Stimulated activated CD4-positive, alpha-beta T cell treated with anti-CD3 and anti-CD28 coated beads, Interleukin-12 subunit alpha, Interleukin-12 subunit beta, amount 100 ng/mL, for 4 hours (primary cell): ENCODE data around the gene CDH13.

Experiments used
- DNase-seq: peaks from one replicate; pipeline ENCODE4 v3.0.0-alpha.2; 2020

The CDH13 gene

DNA sequence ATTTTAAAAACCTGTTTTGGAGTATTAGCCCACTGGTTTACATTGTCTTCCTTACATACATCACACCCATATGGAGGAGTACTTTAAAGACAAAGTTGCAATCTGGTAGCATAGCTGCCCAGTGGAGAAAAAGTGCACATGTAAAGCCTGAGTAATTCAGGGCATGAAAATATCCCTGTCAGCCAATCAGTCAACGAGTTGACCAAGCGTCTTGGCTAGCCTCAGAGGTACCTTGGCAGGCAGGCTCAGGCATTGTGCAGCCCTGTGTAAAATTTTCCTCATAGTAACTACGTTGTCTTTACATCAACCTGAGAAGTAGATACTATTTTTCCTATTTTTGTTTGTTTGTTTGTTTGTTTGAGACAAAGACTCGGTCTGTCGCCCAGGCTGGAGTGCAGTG is 339.0 kb downstream of the CDH13 start:
- no peak for DNase-seq

DNA sequence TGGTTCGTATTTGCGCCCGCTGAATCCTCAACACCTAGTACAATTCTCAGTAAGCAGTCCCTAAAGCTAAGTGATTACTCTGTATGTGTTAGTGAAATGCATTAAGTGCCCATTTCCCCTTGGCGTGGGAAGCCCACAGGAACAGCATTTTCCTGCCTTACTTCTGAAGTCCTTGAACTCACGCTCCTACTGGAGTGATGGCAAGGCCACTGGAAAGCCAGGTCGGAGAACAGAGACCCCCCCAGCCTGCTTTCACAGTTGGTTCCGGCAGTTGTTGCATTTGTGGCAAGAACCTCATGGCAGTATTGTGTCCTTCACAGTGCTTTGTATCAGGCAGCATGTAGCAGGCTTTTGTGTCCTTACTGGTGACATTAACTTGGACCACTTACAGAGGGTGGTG is 340.7 kb downstream of the CDH13 start:
- no peak for DNase-seq

DNA sequence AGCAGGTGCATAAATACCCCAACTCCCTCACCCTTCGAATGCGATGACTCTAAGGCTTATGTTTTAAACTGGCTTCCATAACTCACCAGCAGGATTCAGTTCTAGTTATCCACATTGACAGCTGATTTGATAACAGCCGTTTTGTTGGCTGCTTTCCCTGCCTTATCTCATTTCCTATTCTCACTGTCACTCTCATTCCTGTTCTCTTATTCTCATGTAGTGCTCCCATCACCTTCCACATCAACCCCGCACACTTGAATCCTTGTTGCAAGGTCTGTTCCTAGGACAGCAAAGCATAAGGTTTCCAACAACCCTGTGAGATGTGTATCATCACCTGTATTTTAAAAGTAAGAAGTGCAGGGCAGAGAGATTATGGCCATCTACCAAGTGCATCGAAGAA is 344.4 kb downstream of the CDH13 start:
- no peak for DNase-seq

DNA sequence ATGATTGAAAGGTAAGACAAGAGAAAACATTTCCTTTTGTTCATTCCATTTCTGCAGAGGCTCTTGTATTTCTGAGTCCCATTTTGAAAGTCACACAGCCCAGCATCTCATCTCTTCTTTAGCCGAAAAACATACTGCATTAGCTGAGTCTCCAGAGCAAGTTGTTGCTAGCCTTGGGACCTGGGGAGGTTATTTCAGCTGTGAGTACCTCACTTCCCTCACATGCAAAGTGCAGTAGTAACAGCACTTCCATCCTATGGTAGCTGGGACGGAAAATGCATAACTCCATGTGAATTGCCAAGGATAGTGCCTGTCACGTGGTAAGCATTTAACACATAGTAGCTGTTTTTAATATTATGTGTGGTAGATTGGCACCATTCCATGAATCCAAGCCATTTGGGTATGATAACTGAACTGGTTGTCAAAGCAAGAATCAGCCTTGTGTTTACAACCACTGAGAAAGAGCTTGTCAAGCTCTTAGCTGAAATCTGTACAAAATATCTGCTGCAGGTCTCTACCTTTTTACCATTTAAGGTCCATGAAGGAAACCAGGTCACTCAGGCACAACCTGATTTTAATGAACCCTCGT is 345.7 kb downstream of the CDH13 start:
- no peak for DNase-seq

DNA sequence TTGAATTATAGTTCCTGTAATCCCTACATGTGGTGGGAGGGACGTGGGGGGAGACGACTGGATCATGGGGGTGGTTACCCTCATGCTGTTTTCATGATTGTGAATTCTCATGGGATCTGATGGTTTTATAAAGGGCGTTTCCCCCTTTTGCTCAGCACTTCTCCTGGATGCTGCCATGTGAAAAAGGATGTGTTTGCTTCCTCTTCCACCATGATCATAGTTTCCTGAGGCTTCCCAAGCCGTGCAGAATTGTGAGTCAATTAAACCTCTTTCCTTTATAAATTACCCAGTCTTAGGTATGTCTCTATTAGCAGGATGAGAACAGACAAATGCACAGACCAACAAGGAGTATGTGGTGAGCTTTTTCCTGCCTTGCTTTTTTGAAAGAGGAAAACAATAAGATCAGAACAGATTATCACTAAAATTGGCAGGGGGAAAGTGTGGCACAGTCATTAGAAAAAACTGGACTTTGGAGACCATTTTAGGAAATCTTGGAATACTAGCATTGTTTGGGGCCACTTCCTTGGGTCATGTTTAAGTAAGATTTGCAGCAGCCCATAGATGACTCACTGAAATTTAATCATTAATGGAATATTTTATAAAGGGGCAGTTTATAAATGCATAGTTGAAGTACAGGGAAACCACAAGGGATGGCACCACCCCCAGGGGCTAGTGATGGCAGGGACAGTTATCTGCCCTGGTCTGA is 352.8 kb downstream of the CDH13 start:
- no peak for DNase-seq

DNA sequence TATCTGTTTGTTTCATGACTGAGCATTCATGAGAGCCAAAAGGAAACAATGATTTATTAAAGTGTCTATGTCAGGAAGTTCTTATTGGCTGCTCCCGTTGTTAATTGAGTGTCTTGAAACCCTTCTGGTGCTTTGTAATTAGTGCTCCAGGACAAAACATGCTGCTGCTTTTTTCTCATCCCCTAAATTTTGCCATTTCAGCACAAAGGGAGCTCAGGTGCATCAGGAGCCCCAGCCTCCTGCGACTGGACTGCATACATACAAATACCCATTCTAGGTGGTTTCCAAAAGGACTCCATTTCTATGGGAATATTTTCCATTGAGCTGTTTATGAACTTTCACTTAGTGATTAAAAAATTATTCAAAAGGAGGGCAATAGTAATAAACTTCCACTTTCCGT is 354.0 kb downstream of the CDH13 start:
- no peak for DNase-seq

DNA sequence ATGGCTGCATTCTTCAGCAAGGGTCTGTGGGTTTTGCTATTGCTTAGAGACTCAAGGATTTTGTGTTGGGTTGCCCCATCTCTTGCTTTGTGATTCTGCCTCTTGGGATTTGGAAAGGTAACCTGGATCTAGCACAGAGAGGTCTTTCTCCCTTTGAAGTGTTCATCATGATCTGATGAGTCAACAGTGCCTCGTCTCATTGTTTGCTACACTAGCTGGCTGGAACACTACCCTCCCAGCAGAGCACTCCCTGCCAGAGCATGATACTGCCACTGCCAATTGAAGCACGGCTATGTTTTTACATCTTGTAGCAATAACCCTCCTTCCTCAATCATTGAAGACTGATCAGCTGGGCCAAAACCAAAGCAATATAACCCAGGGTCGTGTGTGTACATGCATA is 361.0 kb downstream of the CDH13 start:
- no peak for DNase-seq

GRCh38 chr16:82990155-82990554 is 363.4 kb downstream of the CDH13 start:
- DNase-seq, result no peak

DNA sequence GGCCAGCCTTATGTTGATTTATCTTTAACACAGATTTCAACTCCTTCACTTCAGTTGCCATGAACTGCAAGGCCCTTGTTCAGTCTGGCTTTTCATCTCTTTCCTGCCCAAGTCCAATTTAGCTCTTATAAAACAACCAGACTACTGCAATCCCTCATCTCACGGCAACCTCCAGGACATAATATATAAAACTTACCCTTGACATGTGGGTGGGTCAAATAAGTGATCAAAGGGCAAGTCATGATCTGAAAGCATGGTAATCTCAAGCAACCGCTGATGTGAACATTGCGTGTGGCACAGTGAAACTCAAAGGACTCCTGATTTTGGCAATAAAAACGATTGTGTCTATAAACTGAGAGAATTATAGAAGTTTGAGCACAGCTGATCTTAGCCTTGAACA is 364.6 kb downstream of the CDH13 start:
- DNase-seq, result no peak

DNA sequence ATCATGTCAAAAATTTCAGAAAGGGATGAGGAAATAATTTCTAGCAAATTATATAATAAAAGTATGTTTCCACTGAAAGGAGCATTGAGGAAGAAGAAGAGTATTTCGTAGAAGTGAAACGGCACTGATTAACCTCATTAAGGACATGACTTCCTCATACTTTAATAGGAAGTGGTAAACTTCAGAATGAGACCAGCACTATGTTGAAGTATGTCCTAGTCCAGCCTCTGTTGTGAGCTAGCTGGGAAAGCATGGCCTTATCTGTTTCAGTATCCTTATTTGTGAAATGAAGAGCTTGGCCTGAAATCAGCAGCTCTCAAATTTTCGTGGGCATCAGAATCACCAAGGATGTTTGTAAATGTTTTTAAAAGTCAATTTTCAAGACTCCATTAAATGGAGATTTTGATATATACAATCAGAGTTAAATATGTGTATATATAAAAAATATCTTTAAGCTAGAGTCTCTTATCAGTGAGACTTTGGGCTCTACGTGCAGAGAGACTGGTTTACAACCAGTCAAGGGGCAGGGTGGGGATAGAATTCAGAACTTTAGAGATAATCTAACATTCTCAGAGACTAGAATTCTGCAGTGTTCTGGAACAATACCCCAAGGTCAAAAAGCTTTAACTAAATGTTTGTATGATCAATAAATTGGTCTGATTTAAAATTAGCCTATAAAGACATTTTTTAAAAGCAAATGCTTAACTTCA is 365.4 kb downstream of the CDH13 start:
- no peak for DNase-seq

DNA sequence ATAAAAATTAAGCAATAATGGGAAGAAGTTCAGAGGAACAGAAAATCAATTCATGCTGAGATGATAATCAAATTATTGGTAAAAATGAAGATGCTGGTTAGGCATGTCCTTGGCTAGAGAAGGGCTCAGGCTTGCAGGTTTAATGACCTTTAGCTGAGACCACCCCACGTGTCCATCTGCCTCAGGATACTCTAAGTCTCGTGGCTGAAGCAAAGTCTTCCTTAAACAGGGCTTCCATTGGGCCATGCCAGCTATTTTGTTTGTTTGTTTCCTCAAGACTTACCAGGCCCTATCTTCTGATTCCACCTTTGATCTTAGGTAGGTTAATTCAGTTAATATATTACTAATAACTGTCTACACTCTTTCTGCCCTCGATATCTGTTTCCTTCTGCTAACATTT is 366.0 kb downstream of the CDH13 start:
- DNase-seq, result no peak

- DNase-seq, result no peak
These were observed 366.6 kb downstream of the CDH13 start for GRCh38 chr16:82993415-82993814.

GRCh38 chr16:82993926-82994325 is 367.2 kb downstream of the CDH13 start:
- DNase-seq, result no peak

- no peak for DNase-seq
These were observed 368.6 kb downstream of the CDH13 start for GRCh38 chr16:82995286-82995923.

DNA sequence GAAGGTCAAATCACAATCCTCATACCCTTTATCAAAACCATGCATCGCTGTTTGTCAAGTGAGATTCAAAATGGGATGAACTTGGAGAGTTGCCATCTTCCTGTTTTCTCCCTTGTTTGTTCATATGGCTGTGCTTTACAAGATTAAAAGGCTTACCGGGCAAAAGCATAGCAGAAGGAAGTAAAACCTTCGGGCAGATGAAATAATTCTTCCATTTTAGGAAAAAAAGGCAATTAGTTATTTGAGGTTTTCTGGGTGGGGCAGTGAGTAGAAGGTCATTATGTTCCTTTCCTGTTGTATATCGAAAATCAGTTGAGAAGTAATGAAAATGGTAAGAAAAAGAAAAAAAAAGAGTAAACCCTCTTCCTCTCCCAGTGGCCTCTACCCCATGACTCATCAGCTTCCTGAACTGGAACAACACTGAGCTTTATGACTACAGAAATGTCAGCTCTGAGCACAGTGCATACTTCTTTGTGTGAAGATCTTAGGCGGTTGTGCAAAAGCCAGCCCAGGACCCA is 369.2 kb downstream of the CDH13 start:
- no peak for DNase-seq

DNA sequence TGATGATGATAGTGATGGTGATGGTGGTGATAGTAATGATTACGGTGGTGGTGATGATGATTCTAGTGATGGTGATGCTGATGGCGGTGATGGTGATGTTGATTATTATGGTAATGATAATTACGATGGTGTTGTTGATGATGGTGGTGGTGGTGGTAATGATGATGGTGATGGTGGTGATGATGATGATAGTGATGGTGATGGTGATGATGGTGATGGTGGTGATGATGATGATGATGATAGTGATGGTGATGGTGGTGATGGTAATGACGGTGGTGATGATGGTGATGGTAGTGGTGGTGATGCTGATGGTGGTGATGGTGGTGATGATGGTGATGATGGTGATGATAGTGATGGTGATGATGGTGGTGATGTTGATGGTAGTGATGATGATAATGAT is 370.0 kb downstream of the CDH13 start:
- DNase-seq, result no peak

DNA sequence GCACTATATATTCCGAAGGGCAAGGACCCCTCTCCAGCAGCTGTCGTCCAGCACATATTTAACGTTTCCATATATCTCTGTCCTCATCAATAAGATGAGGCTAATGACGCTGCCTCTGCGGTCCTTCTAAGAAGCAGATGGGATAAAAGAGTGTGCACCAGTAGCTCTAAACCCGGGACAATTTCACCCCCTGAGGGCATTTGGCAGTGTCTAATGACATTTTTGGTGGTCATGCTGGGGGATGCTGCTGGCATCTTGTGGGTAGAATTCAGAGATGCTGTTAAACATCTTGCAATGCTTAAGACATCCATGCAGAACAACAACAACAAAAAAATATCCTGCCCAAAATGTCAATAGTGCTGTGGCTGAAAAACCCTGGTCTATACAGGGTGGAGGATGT is 372.9 kb downstream of the CDH13 start:
- DNase-seq, result no peak

DNA sequence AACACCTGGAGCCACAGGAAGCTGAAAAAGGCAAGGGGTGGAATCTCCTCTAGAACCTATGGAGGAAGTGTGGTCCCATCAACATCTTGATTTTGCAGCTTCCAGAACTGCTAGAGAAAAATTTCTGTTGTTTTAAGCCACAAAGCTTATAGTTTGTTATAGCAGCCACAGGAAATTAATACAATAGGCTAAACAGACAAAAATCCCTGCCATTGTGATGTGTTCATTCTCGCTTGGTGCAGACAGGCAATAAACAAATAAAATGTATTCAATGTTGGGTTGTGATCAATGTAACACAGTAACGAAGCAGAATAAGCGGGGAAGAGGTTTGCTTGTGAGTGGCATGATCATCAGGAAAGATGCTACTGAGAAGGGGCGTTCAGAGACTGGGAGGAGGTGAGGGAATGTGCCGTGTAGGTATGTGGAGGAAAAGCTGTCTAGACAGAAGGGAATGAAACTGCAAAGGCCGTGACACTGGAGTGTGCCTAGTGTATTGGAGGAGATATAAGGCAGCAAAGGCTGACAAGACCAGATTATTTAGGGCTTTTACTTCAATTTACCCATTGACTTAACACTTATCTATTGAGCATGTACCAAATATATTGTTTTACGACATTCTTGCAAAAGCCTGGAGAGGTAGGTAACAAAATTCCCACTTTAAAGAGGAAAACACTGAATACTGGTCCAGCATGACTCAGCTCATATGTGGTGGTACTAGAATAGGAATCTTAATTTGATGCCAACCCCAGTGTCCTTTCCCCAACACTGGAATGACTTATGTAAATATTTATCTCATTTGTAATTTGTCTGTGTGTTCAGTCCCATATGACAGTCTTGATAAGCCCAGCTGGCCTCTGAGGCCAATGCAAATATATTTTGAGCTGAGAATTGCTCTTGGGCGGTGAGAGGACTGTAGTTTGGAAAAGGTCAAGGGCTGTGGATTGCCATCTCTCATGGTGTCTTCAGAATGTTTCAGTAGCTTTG is 375.9 kb downstream of the CDH13 start:
- no peak for DNase-seq

DNA sequence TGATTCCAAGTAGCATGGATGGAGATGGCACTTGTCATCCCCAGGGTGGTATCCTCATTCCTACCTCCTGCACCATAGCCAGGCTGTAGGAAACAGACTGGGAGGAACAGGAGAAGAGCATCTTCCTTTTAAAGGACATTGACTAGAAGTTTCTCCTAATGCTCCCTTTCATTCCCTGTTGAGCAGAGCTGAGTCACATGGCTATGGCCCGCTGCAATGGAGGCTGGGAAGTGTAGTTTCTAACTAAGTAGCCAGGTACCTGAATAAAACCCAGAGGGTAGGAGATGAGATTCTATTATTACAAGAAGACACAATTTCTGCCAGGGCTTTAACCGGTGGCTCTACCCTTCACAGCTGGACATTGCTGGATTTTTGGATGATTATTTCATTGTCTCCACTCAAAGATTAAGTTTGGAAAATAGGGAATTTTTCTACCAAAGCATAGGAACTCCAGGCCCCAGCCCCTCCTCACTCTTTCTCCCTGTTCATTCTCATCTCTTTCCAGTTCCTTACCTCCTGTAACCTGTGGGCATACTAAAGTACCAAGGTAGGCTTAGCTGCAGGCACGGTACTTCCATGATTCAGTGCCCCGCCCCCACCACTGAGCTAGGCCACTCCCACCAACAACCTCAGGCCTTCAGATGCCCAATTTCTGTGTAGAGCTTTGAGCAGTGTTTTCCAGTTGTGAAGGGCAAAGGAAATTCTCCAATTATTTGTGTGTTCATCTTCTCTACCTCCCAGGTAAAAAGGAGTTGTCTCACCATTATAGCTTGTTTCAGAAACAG is 378.3 kb downstream of the CDH13 start:
- no peak for DNase-seq

GRCh38 chr16:83005653-83006160 is 378.9 kb downstream of the CDH13 start:
- DNase-seq, result no peak
